ENCODE data around the gene SLC6A19. TPM values are rescaled to one million over a fixed set of nuclear protein-coding genes. Genes with fewer than 3 reads are reported as not detected.

The SLC6A19 gene
- total and polyA plus RNA-seq, 2 of the 4 experiments (the other 2 are of a cell fraction) = not detected

- Histone ChIP-seq H3K9me1 (ENCODE audit: insufficient read depth, low read length) (no peaks in the 10 kb centered on the region), H2BK15ac (ENCODE audit: low read depth, low read length) (no peak overlapping the region), H4K5ac (ENCODE audit: low read depth, low read length) (no peak overlapping the region), H2BK5ac (ENCODE audit: low read depth, low read length, poor library complexity, severe bottlenecking) (no peak overlapping the region), H3K14ac (replicated peaks; ENCODE audit: low read depth, low read length) (no peak overlapping the region), H4K91ac (ENCODE audit: insufficient read depth, low read depth, low read length) (no peak overlapping the region), H2BK120ac (ENCODE audit: low read depth, low read length) (no peak overlapping the region), H4K20me1 (ENCODE audit: insufficient read depth, low read length) (no peaks in the 10 kb centered on the region), H2BK20ac (ENCODE audit: low read depth, low read length) (no peak overlapping the region), H3K9me3 (ENCODE audit: control insufficient read depth, insufficient read depth, low read length) (peaks cover 24% of the 10 kb centered on the region), H4K8ac (ENCODE audit: low read depth in 2 of 2, low read length in 2 of 2) (no peak overlapping the region), H3K4me3 (ENCODE audit: insufficient read depth, low read depth, low read length) (no peak overlapping the region), H3K56ac (ENCODE audit: extremely low read depth, insufficient read depth, low read length) (no peak overlapping the region), H3K27me3 (ENCODE audit: control insufficient read depth, insufficient read depth, low read length) (no peaks in the 10 kb centered on the region; the same call in 1 of the 2 replicates), H3K9ac (ENCODE audit: low read depth, low read length) (no peak overlapping the region), H3K4me1 (ENCODE audit: control insufficient read depth, insufficient read depth, low read length) (no peaks in the 10 kb centered on the region), H3K18ac (ENCODE audit: low read depth, low read length) (no peak overlapping the region), H3K27ac (ENCODE audit: insufficient read depth, low read length) (no peak overlapping the region), H2AK9ac (replicated peaks; ENCODE audit: low read depth, low read length, poor library complexity) (no peak overlapping the region), H3K4me2 (ENCODE audit: low read depth, low read length) (no peak overlapping the region), H3K23ac (ENCODE audit: low read depth, low read length) (no peak overlapping the region), H2AFZ (replicated peaks; ENCODE audit: low read length, poor library complexity) (no peak overlapping the region), H3K4ac (ENCODE audit: low read depth, low read length) (no peak overlapping the region), H3K36me3 (ENCODE audit: control insufficient read depth, insufficient read depth, low read length) (no peaks in the 10 kb centered on the region), H2AK5ac (ENCODE audit: low read depth, low read length) (no peak overlapping the region), H3K79me1 (ENCODE audit: low read depth in 1 of 2, low read length in 2 of 2) (no peaks in the 10 kb centered on the region)
- WGBS, 2 experiments (ENCODE audit: extremely low coverage in 2 of 2, insufficient read length in 1 of 2) = 49% methylated on average over 12 of the region's 24 CpGs; no CpG with 5 or more reads in 1 of the 2 experiments
- in situ Hi-C loops (cut with MboI; ENCODE audit: low sequenced_read_pairs) = no loop called here
- DNase-seq = no peak
- ATAC-seq (ENCODE audit: low read depth) = no peak
- intact Hi-C loops (cut with micrococcal nuclease) = no loop called here
- no TSS peak for BruUV-seq (replicated peaks)
- TF ChIP-seq CTCF (conservative IDR thresholded peaks at IDR 0.05; ENCODE audit: low read depth, low read length) = no peak
- TF ChIP-seq MAFK (IDR thresholded peaks at IDR 0.05; ENCODE audit: low read depth, low read length) = no peak
- TF ChIP-seq MXI1 (IDR thresholded peaks at IDR 0.05; ENCODE audit: borderline replicate concordance, low read depth, low read length) = no peak
- TF ChIP-seq USF2 (IDR thresholded peaks at IDR 0.05; ENCODE audit: low read depth, low read length) = no peak
- TF ChIP-seq RCOR1 (IDR thresholded peaks at IDR 0.05; ENCODE audit: insufficient replicate concordance, low read length) = no peak
- TF ChIP-seq SMC3 (IDR thresholded peaks at IDR 0.05; ENCODE audit: low read depth, low read length) = no peak
- no peak for TF ChIP-seq CEBPB (IDR thresholded peaks at IDR 0.05; ENCODE audit: low read depth, low read length)
- no peak for TF ChIP-seq POLR2A (IDR thresholded peaks at IDR 0.05; ENCODE audit: low read depth, low read length)
- no peak for TF ChIP-seq CHD1 (IDR thresholded peaks at IDR 0.05; ENCODE audit: low read depth, low read length)
- no peak for TF ChIP-seq BHLHE40 (IDR thresholded peaks at IDR 0.05; ENCODE audit: low read depth, low read length)
- TF ChIP-seq RFX5 (IDR thresholded peaks at IDR 0.05; ENCODE audit: low read depth, low read length) = no peak
- TF ChIP-seq MAZ (IDR thresholded peaks at IDR 0.05; ENCODE audit: borderline replicate concordance, low read depth, low read length) = no peak
- ChIA-PET POLR2A (ENCODE audit: unreplicated experiment) (no interaction called here), CTCF (interaction anchor here (0.6 kb wide), 1 partner anchor 245 kb away, joined by 3 read pairs; no protein-coding TSS in a partner anchor)
- dilution Hi-C loops (cut with HindIII; ENCODE audit: low sequenced_read_pairs, unreplicated experiment) = no loop called here
These were observed 16.3 kb downstream of the SLC6A19 start for GRCh38 chr5:1217596-1218206.

Measured in IMR-90 (cell line).